Left renal pelvis (tissue), 4 donors: ENCODE data around the gene SULF2. TPM values are rescaled to one million over a fixed set of nuclear protein-coding genes. Genes with fewer than 3 reads are reported as not detected.

ENCODE experiments used
- DNase-seq, 4 donors: peaks; one replicate each; pipeline ENCODE4 v3.0.0-alpha.2; 2013; ENCODE audit warnings: low read depth in 4 of 4, low spot score in 3 of 4
- polyA plus RNA-seq, 4 donors: library from polyadenylated mRNA; unstranded; fragments of 120-200 nt; gene quantifications; one replicate each; pipeline ENCODE4 v1.2.1, GENCODE V29; 2013; ENCODE audit not compliant: insufficient read length in 4 of 4

The SULF2 gene
- polyA plus RNA-seq, 4 donors, result 63.5 to 542 (median 95.4) TPM

DNA sequence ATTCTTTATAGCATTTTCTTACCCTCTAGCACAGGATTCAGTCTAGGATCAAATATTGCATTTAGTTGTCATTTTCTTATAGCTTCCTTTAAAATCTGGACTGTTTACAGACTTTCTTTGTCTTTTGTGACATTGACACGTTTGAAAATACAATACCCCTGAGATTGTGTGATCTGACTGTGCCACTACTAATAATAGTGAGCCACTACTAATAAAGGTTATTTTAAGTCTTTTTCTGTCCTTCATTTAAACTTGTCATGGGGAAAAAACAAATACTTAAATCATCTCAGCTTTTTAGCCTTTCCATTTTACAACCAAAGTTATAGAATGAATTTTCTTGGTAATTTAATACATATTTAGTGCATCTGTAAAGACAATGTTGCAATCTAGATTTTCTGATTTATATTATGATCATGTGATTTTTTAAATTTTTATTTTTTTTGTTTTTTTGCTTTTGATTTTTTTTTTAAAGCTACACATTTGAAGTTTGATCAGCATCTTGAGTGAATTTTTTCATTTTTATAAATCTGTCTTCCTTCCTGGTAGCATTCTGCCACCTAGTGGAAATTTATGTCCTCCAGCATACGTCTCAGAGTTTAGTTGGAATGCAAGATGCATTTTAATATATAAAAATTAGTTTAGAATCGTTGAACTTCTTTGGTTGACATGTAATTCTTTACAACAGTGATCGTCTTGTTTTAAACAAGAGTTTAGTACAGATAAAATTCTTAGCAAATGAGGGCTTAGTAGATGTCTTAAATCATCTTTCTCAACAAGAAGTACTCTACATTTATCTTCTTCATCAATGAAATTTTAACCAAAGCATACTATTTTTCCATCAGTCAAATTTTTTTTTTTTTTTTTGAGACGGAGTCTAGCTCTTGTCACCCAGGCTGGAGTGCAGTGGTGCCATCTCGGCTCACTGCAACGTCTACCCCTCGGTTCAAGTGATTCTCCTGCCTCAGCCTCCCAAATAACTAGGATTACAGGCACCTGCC is 164.2 kb downstream of the SULF2 start:
- DNase-seq, result peak in 2 of 4 donors; percentile 40 to 42

DNA sequence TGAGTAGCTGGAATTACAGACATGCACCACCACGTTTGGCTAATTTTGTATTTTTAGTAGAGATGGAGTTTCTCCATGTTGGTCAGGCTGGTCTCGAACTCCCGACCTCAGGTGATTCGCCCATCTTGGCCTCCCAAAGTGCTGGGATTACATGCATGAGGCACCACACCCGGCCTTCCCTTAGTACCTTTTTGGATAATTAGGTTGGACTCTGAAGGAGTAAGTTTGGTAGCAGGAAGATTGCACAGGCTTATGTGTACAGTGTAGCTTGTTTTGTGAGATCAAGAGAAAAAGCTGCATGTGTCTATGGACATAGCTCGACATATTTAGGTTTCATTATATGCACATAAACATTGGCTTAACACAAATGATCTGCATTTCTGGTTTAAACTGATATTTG is 166.8 kb downstream of the SULF2 start:
- no peak for DNase-seq

DNA sequence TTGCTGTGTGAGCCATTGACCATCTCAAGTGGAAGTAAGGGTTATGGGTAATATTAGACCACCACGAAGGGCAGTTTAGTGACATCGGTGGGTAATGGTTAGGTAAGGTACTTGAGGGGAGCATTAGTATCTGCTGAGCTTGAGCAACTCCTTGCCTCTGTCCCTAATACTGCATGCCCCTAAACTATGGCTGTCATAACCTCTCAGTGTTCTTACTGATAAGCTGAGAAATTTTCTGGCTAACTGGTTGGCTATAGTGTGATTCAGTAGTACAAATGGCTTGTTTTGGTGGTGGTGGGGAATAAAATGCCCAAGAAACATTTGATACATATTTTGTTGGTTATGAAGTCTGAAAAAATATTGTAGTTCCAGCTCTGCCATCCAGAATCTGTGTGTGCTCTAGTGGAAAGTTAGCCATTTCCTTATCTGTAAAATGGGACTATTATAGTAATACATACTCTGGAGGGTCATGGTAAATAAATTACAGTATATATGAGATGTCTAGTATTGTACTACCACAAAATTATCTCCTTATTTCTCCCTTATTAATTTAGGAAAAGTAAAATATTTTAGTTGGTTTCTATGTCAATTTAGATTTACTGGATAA is 170.5 kb downstream of the SULF2 start:
- DNase-seq, result no peak

DNA sequence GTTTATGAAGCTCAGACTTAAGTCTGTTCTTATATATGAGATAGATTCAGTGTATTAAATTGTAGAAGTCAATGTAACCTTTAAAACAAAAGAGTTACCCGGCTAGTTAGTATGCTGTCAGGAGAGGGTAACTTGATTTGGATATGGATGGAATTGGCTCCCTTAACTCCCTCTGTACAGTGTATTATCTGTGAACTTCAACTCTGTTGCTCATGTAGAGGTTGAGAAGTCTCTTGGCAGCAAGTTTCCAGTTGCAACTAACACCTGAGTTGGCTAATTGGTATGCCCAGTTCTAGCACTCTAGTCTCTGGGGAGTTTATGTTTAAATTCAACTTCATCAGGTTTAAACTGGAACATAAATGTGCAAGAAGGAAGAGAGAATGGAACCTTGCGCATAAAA is 172.6 kb downstream of the SULF2 start:
- DNase-seq, result no peak

DNA sequence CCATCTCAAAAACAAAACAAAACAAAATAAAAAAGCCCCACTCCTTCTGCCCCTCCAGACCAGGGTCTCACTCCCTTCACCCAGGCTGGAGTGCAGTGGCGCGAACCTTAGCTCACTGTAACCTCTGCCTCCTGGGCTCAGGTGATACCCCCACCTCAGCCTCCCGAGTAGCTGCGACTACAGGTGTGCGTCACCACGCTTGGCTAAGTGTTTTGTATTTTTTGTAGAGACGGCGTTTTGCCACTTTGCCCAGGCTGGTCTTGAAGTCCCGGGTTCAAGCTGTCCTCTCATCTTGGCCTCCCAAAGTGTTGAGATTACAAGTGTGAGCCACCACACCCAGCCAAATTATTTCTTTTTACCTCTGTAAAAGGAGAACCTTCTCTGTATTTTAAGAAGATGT is 173.5 kb downstream of the SULF2 start:
- no peak for DNase-seq

DNA sequence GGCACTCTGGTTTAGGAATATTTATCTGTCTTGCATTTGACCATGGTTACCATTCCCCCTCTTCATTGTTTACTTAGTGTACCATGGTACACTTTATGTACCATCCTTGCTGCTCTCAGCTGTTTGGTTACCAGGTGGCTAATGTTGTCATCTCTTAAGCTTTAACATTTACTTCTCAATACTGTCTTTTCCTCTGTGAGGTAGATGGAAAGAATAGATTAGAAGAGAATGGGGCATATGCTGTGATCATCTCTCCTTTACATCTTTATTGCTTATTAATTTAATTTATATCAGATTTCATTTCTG is 174.4 kb downstream of the SULF2 start:
- no peak for DNase-seq

DNA sequence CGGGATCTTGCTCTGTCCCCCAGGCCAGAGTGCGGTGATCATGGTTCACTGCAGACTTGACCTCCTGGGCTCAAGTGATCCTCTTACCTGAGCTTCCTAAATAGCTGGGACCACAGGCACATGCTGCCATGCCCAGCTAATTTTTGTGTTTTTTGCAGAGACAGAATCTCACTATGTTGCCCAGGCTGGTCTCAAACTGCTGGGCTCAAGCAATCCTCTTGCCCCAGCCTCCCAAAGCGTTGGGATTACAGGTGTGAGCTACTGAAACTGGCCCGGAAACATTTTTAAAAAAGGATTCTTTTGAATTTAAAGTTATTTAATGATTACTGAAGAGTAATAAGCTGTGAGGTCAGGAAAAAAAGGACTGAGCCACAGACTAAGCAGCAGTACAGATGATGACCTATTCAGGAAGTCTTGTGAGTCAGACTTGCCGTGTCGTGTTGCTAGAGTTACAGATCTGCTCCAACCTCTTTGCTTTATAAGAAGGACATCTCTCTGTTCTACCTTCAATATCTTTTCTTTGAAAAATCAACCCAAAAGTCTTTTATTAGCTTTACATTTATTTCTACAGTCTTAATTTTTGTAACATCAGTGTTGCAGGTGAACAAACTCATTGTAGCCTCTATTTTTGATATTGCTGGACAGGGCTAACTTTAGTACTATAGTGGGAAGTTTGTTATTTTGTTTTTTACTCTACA is 174.9 kb downstream of the SULF2 start:
- no peak for DNase-seq

DNA sequence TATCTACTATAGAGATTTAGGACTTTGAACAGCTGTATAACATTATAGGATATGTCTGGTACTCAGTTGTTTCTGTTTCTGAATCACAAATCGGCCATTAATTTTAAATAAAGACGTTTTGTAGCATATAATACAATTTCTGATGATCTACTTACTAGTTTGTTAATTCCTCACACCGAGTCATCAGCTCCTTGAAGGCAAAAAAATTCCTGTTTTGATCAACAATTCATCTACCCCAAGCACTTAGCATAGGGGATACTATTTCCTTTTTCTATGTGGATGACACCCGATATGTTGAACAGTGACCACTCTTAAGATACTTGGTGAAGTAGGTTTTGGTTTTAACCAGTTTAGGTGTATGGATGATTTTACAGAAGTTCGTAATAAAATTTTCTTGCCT is 176.3 kb downstream of the SULF2 start:
- no peak for DNase-seq
